Fibroblast of lung (primary cell): Measurements from ENCODE around the gene FMN1. TPM values are rescaled to one million over a fixed set of nuclear protein-coding genes. Genes with fewer than 3 reads are reported as not detected.
A peak's percentile ranks its signal among the peaks of the same experiment; 100 is the strongest.

Source experiments
- DNase-seq, 2 donors: peaks; one replicate each; pipeline versions ENCODE4 v3.0.0 to v3.0.0-alpha.2; 2010; ENCODE audit warnings: low read depth in 2 of 2
- H2AFZ ChIP-seq: 2 replicates; pipeline ENCODE4 v1.5.1; 2012; ENCODE audit warnings: low read length, control low read depth, inconsistent platforms
- H3K27ac ChIP-seq: 2 replicates; pipeline ENCODE4 v1.5.1; 2011; ENCODE audit warnings: low read length, control low read depth; ENCODE audit not compliant: insufficient read depth
- H3K27me3 ChIP-seq: 2 replicates; pipeline ENCODE4 v1.5.1; 2011; ENCODE audit warnings: mild to moderate bottlenecking, low read length; ENCODE audit not compliant: control insufficient read depth, insufficient read depth
- H3K36me3 ChIP-seq: 2 replicates; pipeline ENCODE4 v1.5.1; 2011; ENCODE audit warnings: low read length; ENCODE audit not compliant: control insufficient read depth, insufficient read depth
- H3K4me1 ChIP-seq: 2 replicates; pipeline ENCODE4 v1.5.1; 2011; ENCODE audit warnings: low read length; ENCODE audit not compliant: control insufficient read depth, insufficient read depth; ENCODE audit errors: extremely low read depth
- H3K4me2 ChIP-seq: 2 replicates; pipeline ENCODE4 v1.5.1; 2011; ENCODE audit warnings: low read length, control low read depth; ENCODE audit not compliant: insufficient read depth; ENCODE audit errors: extremely low read depth
- H3K4me3 ChIP-seq, 4 experiments: fragments of 200-600 bp in 1 of 4; sonication (generic) in 1 of 4; replicated peaks in 1 of 4; 2 replicates each; pipeline ENCODE4 v1.5.1; 2011 to 2016; ENCODE audit warnings: low read length in 4 of 4, low read depth in 3 of 4, mild to moderate bottlenecking in 3 of 4, control low read depth in 2 of 4, inconsistent platforms in 1 of 4, mixed read lengths in 1 of 4; ENCODE audit not compliant: insufficient read depth in 1 of 4; ENCODE audit errors: control extremely low read depth in 1 of 4
- H3K79me2 ChIP-seq: 2 replicates; pipeline ENCODE4 v1.5.1; 2012; ENCODE audit warnings: mild to moderate bottlenecking, low read length, inconsistent platforms; ENCODE audit not compliant: control insufficient read depth, insufficient read depth
- H3K9ac ChIP-seq: 2 replicates; pipeline ENCODE4 v1.5.1; 2011; ENCODE audit warnings: mild to moderate bottlenecking, low read length, control low read depth; ENCODE audit not compliant: insufficient read depth
- H3K9me3 ChIP-seq: 2 replicates; pipeline ENCODE4 v1.5.1; 2012; ENCODE audit warnings: low read depth, low read length; ENCODE audit not compliant: control insufficient read depth, insufficient read depth
- H4K20me1 ChIP-seq: 2 replicates; pipeline ENCODE4 v1.5.1; 2011; ENCODE audit warnings: low read length; ENCODE audit not compliant: control insufficient read depth, insufficient read depth; ENCODE audit errors: extremely low read depth
- CTCF ChIP-seq, 2 donors: IDR thresholded peaks in 1 of 2; conservative IDR thresholded peaks in 1 of 2; 1 replicate in 1 of 2; 2 replicates in 1 of 2; pipeline ENCODE4 v1.5.1; 2011 to 2012; ENCODE audit warnings: low read length in 2 of 2, control low read depth in 1 of 2, inconsistent platforms in 1 of 2, low read depth in 1 of 2, mild to moderate bottlenecking in 1 of 2
- EZH2 ChIP-seq: IDR thresholded peaks from 2 replicates; pipeline ENCODE4 v1.5.1; 2012; ENCODE audit warnings: low read length, control low read depth, mild to moderate bottlenecking; ENCODE audit errors: missing control alignments
- polyA plus RNA-seq, 2 donors: library from polyadenylated mRNA; depleted of rRNA in 1 of 2; stranded (reverse) in 1 of 2; unstranded in 1 of 2; fragments of >200 nt; gene quantifications; 2 replicates each; pipeline ENCODE4 v1.2.1, GENCODE V29; 2011 to 2012; ENCODE audit warnings: missing spikeins in 1 of 2
- total RNA-seq: library from RNA; depleted of rRNA; stranded (reverse); fragments of >200 nt; gene quantifications from 2 replicates; pipeline ENCODE4 v1.2.1, GENCODE V29; 2014

The FMN1 gene
- total and polyA plus RNA-seq, 2 donors (not counting 1 experiment from before 2014, with no cell fraction given), result 7.5 to 43.8 TPM

DNA sequence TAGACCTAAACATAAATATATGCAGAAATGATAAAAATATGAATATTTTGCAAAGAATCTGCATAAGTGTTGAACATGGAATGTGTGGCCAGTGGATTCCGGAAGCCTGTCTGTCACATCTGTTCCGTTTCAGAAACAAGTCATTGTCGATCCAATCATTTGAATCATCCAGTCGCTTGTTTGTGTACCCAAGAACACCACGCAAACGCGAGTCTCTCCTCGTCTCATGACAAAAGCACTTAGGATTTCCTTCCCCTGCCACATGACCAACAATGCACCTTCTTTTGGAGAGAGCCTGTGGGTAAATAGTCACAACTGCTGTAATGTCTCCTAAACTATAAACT lies 80.2 kb downstream of the FMN1 start:
- Histone ChIP-seq H3K27me3 (no peaks in the 10 kb centered on the region), H4K20me1 (no peaks in the 10 kb centered on the region), H3K36me3 (no peaks in the 10 kb centered on the region), H3K9me3 (no peaks in the 10 kb centered on the region), H2AFZ (no peak overlapping the region), H3K4me3 (no peak overlapping the region), H3K9ac (no peak overlapping the region), H3K4me2 (no peak overlapping the region), H3K79me2 (no peaks in the 10 kb centered on the region), H3K27ac (peak overlapping the region; percentile 82), H3K4me1 (peaks cover 20% of the 10 kb centered on the region)
- TF ChIP-seq CTCF (conservative IDR thresholded peaks at IDR 0.05 in 1 of 2, IDR thresholded peaks at IDR 0.05 in 1 of 2; ENCODE audit: low read depth in 1 of 2, low read length in 2 of 2) (no peak), EZH2 (no peak)
- DNase-seq, result peak; percentile 39 to 96

GRCh38 chr15:33113666-33114373 lies 80.7 kb downstream of the FMN1 start:
- H3K4me1 ChIP-seq, result peaks cover 21% of the 10 kb centered on the region
- TF ChIP-seq EZH2 (no peak), CTCF (conservative IDR thresholded peaks at IDR 0.05 in 1 of 2, IDR thresholded peaks at IDR 0.05 in 1 of 2; ENCODE audit: low read depth in 1 of 2, low read length in 2 of 2) (no peak)
- no peak for DNase-seq
- no peaks in the 10 kb centered on the region for H3K79me2 ChIP-seq
- peak overlapping the region in 2 of 4 experiments; percentile 7 to 8 for H3K4me3 ChIP-seq
- H3K4me2 ChIP-seq, result peak overlapping the region; percentile 28
- peak overlapping the region; percentile 82 for H3K27ac ChIP-seq
- no peaks in the 10 kb centered on the region for H3K27me3 ChIP-seq
- H4K20me1 ChIP-seq, result no peaks in the 10 kb centered on the region
- peak overlapping the region; percentile 1 for H3K9ac ChIP-seq
- no peaks in the 10 kb centered on the region for H3K9me3 ChIP-seq
- H2AFZ ChIP-seq, result no peak overlapping the region
- H3K36me3 ChIP-seq, result no peaks in the 10 kb centered on the region

- no peaks in the 10 kb centered on the region for H3K9me3 ChIP-seq
- H3K4me2 ChIP-seq, result no peak overlapping the region
Observed at GRCh38 chr15:33112541-33113105, 81.9 kb downstream of the FMN1 start.

More at GRCh38 chr15:33112541-33113105, 81.9 kb downstream of the FMN1 start:
- Histone ChIP-seq H4K20me1 (no peaks in the 10 kb centered on the region), H3K27ac (peak overlapping the region; percentile 31), H3K27me3 (no peaks in the 10 kb centered on the region), H3K36me3 (no peaks in the 10 kb centered on the region), H3K79me2 (peaks cover 2% of the 10 kb centered on the region), H3K4me3 (peak overlapping the region in 1 of 4 experiments; percentile 28), H2AFZ (no peak overlapping the region), H3K9ac (no peak overlapping the region), H3K4me1 (peaks cover 24% of the 10 kb centered on the region)
- TF ChIP-seq EZH2, result no peak
- TF ChIP-seq CTCF (conservative IDR thresholded peaks at IDR 0.05 in 1 of 2, IDR thresholded peaks at IDR 0.05 in 1 of 2; ENCODE audit: low read depth in 1 of 2, low read length in 2 of 2), result no peak
- DNase-seq, result peak in 1 of 2 donors; percentile 39
